ENCODE results near the gene OGFOD3. TPM values are rescaled to one million over a fixed set of nuclear protein-coding genes. Genes with fewer than 3 reads are reported as not detected.

Gene OGFOD3
- total RNA-seq, 4 donors from 2014 or later, result 22.9 to 31.6 (median 28.6) TPM

DNA sequence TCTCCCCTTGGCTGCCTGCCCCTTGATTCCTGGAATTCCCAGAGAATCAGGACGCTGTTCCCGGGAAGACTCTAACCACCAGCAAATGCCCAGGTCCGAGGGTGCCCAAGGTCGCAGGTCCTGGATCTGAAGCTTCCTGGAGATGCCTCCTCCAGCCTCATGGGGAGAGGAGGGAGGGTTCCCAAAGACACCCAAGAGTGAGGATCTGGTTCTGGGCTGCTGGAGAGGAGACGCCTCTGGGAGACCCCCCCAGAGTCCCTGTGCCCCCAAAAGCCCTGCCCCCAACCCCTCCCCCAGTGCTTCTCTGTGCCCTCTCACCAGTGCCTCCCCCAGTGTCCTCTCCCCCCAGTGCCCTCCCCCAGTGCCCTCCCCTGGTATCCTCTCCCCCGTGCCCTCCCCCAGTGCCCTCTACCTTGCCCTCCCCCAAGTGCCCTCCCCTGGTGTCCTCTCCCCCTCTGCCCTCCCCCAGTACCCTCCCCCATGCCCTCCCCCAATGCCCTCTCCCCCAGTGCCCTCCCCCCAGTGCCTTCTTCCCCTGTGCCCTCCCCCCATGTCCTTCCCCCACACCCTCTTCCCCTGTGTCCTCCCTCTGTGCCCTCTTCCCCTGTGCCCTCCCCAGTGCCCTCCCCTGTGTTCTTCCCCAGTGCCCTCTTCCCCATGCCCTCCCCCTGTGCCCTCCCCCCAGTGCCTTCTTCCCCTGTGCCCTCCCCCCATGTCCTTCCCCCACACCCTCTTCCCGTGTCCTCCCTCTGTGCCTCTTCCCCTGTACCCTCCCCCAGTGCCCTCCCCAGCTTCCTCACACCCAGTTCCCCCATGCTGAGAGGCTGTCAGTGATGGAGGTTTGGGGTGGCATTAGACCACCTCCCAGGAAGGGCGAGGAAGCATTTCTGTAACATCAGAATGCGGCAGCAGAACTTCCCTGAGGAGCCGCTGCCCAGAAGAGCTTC, 78.5 kb downstream of the OGFOD3 start:
- ATAC-seq (ENCODE audit: low FRiP score), result no peak
- no peak for DNase-seq (ENCODE audit: low spot score)

More for the DNA sequence above, 78.5 kb downstream of the OGFOD3 start:
- TF ChIP-seq, protein P1, sequence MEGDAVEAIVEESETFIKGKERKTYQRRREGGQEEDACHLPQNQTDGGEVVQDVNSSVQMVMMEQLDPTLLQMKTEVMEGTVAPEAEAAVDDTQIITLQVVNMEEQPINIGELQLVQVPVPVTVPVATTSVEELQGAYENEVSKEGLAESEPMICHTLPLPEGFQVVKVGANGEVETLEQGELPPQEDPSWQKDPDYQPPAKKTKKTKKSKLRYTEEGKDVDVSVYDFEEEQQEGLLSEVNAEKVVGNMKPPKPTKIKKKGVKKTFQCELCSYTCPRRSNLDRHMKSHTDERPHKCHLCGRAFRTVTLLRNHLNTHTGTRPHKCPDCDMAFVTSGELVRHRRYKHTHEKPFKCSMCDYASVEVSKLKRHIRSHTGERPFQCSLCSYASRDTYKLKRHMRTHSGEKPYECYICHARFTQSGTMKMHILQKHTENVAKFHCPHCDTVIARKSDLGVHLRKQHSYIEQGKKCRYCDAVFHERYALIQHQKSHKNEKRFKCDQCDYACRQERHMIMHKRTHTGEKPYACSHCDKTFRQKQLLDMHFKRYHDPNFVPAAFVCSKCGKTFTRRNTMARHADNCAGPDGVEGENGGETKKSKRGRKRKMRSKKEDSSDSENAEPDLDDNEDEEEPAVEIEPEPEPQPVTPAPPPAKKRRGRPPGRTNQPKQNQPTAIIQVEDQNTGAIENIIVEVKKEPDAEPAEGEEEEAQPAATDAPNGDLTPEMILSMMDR (IDR thresholded peaks at IDR 0.05), result no peak

Small RNAs within 50 kb of the gene (small RNA-seq; reads per million reads assigned to genes)
- gene RF00019, result not detected

Other genes with a start within 250 kb of the OGFOD3 start
- gene CCDC57, start 205.7 kb downstream of the OGFOD3 start, total RNA-seq, result 10 to 100 TPM; 14.8 to 32.0 (median 21.9) TPM
- 10 to 100 TPM; 25.1 to 68.0 (median 27.5) TPM for gene SLC16A3, start 189.5 kb downstream of the OGFOD3 start, total RNA-seq
- gene CSNK1D, start 144.9 kb downstream of the OGFOD3 start, total RNA-seq, result 100 to 1,000 TPM in 2 of 4 donors, 10 to 100 TPM in 2; 54.7 to 117 (median 98.4) TPM
- gene CD7, start 101.0 kb downstream of the OGFOD3 start, total RNA-seq, result 1 to 10 TPM; 1.6 to 8.4 (median 4.2) TPM
- gene SECTM1, start 84.8 kb downstream of the OGFOD3 start, total RNA-seq, result 10 to 100 TPM; 19.8 to 35.5 (median 30.7) TPM
- not detected for gene TEX19, start 59.3 kb downstream of the OGFOD3 start, total RNA-seq
- gene UTS2R, start 46.8 kb downstream of the OGFOD3 start, total RNA-seq, result not detected
- 10 to 100 TPM; 29.1 to 66.4 (median 47.3) TPM for gene HEXD, start 239 bp downstream of the OGFOD3 start, total RNA-seq
- 10 to 100 TPM; 43.8 to 74.6 (median 68.4) TPM for gene CYBC1, start 32.2 kb upstream of the OGFOD3 start, total RNA-seq
- 10 to 100 TPM; 31.8 to 48.7 (median 35.7) TPM for gene NARF, start 40.2 kb upstream of the OGFOD3 start, total RNA-seq
- 10 to 100 TPM; 35.8 to 61.0 (median 38.4) TPM for gene FOXK2, start 101.1 kb upstream of the OGFOD3 start, total RNA-seq
- 100 to 1,000 TPM in 1 of 4 donors, 10 to 100 TPM in 3; 63.0 to 139 (median 86.0) TPM for gene WDR45B, start 229.9 kb upstream of the OGFOD3 start, total RNA-seq

Measured in omental fat pad (tissue), 4 donors.